ENCODE data around the gene PKP3.
"Not testable (repeated sequence)": the region's sequence is repeated elsewhere in the genome, so short reads cannot be mapped to it uniquely, and the experiment has no call there.

PKP3 gene

GRCh38 chr11:432501-433100 lies 38.6 kb downstream of the PKP3 start:
- no peak for FAIRE-seq

- FAIRE-seq, result no peak
Observed at GRCh38 chr11:433111-433510, 39.1 kb downstream of the PKP3 start.

GRCh38 chr11:433641-434040 lies 39.6 kb downstream of the PKP3 start:
- FAIRE-seq, result no peak

GRCh38 chr11:434496-434895 lies 40.5 kb downstream of the PKP3 start:
- FAIRE-seq, result no peak

GRCh38 chr11:434999-435740 lies 41.2 kb downstream of the PKP3 start:
- FAIRE-seq, result not testable (repeated sequence)

GRCh38 chr11:437228-437870 lies 43.3 kb downstream of the PKP3 start:
- FAIRE-seq, result no peak

GRCh38 chr11:438101-438844 lies 44.3 kb downstream of the PKP3 start:
- no peak for FAIRE-seq

- no peak for FAIRE-seq
Observed at GRCh38 chr11:439315-440064, 45.5 kb downstream of the PKP3 start.

- FAIRE-seq, result no peak
Observed at GRCh38 chr11:440065-441042, 46.3 kb downstream of the PKP3 start.

GRCh38 chr11:441043-441417 lies 47.0 kb downstream of the PKP3 start:
- no peak for FAIRE-seq

- no peak for FAIRE-seq
Observed at GRCh38 chr11:441418-442274, 47.6 kb downstream of the PKP3 start, which contains the start of gene ANO9. Gene ANO9, minus strand, starts transcription at chr11:442011. Its CDS starts 85 bp downstream, at chr11:441926.

GRCh38 chr11:442611-443081 lies 48.6 kb downstream of the PKP3 start:
- FAIRE-seq, result no peak

- no peak for FAIRE-seq
Observed at GRCh38 chr11:443542-444199, 49.7 kb downstream of the PKP3 start.

- FAIRE-seq, result no peak
Observed at GRCh38 chr11:444396-445144, 50.6 kb downstream of the PKP3 start.

- FAIRE-seq, result no peak
Observed at GRCh38 chr11:445765-446588, 52.0 kb downstream of the PKP3 start.

- no peak for FAIRE-seq
Observed at GRCh38 chr11:446891-447290, 52.9 kb downstream of the PKP3 start.

- FAIRE-seq, result no peak
Observed at GRCh38 chr11:447923-448731, 54.1 kb downstream of the PKP3 start.
